Measurements from ENCODE around the gene UBALD1. TPM values are rescaled to one million over a fixed set of nuclear protein-coding genes. Genes with fewer than 3 reads are reported as not detected.

The UBALD1 gene
- total RNA-seq, 4 donors from 2014 or later = 9.3 to 21.4 (median 10.9) TPM

GRCh38 chr16:4561596-4561995, 53.1 kb downstream of the UBALD1 start:
- no peak overlapping the region for H3K4me3 ChIP-seq (replicated peaks in 1 of 3)
- TF ChIP-seq POLR2A (IDR thresholded peaks at IDR 0.05) = no peak
- TF ChIP-seq, protein P1, sequence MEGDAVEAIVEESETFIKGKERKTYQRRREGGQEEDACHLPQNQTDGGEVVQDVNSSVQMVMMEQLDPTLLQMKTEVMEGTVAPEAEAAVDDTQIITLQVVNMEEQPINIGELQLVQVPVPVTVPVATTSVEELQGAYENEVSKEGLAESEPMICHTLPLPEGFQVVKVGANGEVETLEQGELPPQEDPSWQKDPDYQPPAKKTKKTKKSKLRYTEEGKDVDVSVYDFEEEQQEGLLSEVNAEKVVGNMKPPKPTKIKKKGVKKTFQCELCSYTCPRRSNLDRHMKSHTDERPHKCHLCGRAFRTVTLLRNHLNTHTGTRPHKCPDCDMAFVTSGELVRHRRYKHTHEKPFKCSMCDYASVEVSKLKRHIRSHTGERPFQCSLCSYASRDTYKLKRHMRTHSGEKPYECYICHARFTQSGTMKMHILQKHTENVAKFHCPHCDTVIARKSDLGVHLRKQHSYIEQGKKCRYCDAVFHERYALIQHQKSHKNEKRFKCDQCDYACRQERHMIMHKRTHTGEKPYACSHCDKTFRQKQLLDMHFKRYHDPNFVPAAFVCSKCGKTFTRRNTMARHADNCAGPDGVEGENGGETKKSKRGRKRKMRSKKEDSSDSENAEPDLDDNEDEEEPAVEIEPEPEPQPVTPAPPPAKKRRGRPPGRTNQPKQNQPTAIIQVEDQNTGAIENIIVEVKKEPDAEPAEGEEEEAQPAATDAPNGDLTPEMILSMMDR (IDR thresholded peaks at IDR 0.05) = no peak

More at GRCh38 chr16:4561596-4561995, 53.1 kb downstream of the UBALD1 start:
- intact Hi-C loops (cut with DNase I) = no loop called here
- no peaks in the 10 kb centered on the region for H3K9me3 ChIP-seq
- H3K4me1 ChIP-seq = peaks cover 0 to 5% of the 10 kb centered on the region in 2 donors
- no peak overlapping the region for H3K27ac ChIP-seq
- no peak for DNase-seq
- WGBS, 2 donors = 63 to 79% methylated on average over 9 of the region's 9 CpGs
- no peaks in the 10 kb centered on the region for H3K36me3 ChIP-seq
- H3K27me3 ChIP-seq = no peaks in the 10 kb centered on the region

Small RNAs within 50 kb of the gene (small RNA-seq; reads per million reads assigned to genes)
- gene RN7SL850P = not detected

Other genes starting within 250 kb of the UBALD1 start
- gene VASN, start 243.0 kb downstream of the UBALD1 start, total RNA-seq = 10 to 100 TPM; 21.9 to 47.0 (median 28.8) TPM
- gene CORO7, start 198.3 kb downstream of the UBALD1 start, total RNA-seq = 10 to 100 TPM; 17.9 to 53.7 (median 29.7) TPM
- gene DNAJA3, start 189.0 kb downstream of the UBALD1 start, total RNA-seq = 10 to 100 TPM; 41.0 to 61.0 (median 51.0) TPM
- 10 to 100 TPM; 40.0 to 88.8 (median 57.6) TPM for gene NMRAL1, start 140.3 kb downstream of the UBALD1 start, total RNA-seq
- 10 to 100 TPM; 36.0 to 63.2 (median 50.5) TPM for gene HMOX2, start 138.5 kb downstream of the UBALD1 start, total RNA-seq
- 10 to 100 TPM; 15.5 to 25.4 (median 25.2) TPM for gene CDIP1, start 76.1 kb downstream of the UBALD1 start, total RNA-seq
- under 1 TPM; 0.11 to 0.88 (median 0.62) TPM for gene C16orf96, start 58.5 kb downstream of the UBALD1 start, total RNA-seq
- 10 to 100 TPM; 32.5 to 86.4 (median 57.6) TPM for gene MGRN1, start 9.9 kb upstream of the UBALD1 start, total RNA-seq
- gene NUDT16L1, start 78.7 kb upstream of the UBALD1 start, total RNA-seq = 10 to 100 TPM; 27.0 to 61.1 (median 38.9) TPM
- gene ANKS3, start 119.4 kb upstream of the UBALD1 start, total RNA-seq = 10 to 100 TPM; 22.9 to 35.3 (median 25.1) TPM
- 1 to 10 TPM in 3 of 4 donors, under 1 TPM in 1; 0.25 to 4.1 (median 2.8) TPM for gene DNAAF8, start 119.6 kb upstream of the UBALD1 start, total RNA-seq
- 10 to 100 TPM; 11.8 to 20.6 (median 17.6) TPM for gene ZNF500, start 152.3 kb upstream of the UBALD1 start, total RNA-seq
- under 1 TPM in 1 of 4 donors, not detected in 3; 0.54 TPM for gene SEPTIN12, start 173.5 kb upstream of the UBALD1 start, total RNA-seq
- gene SMIM22, start 180.5 kb upstream of the UBALD1 start, total RNA-seq = not detected
- 10 to 100 TPM in 2 of 4 donors, 1 to 10 TPM in 2; 5.9 to 12.1 (median 8.4) TPM for gene ROGDI, start 187.7 kb upstream of the UBALD1 start, total RNA-seq
- 10 to 100 TPM; 43.1 to 89.2 (median 75.5) TPM for gene GLYR1, start 232.4 kb upstream of the UBALD1 start, total RNA-seq
- gene UBN1, start 232.6 kb upstream of the UBALD1 start, total RNA-seq = 10 to 100 TPM; 27.9 to 40.7 (median 30.5) TPM

Measured in thyroid gland (tissue), 4 donors.